ENCODE measurements around the gene ZNF680.
"Not testable (repeated sequence)": the region's sequence is repeated elsewhere in the genome, so short reads cannot be mapped to it uniquely, and the experiment has no call there.

The ZNF680 gene

DNA sequence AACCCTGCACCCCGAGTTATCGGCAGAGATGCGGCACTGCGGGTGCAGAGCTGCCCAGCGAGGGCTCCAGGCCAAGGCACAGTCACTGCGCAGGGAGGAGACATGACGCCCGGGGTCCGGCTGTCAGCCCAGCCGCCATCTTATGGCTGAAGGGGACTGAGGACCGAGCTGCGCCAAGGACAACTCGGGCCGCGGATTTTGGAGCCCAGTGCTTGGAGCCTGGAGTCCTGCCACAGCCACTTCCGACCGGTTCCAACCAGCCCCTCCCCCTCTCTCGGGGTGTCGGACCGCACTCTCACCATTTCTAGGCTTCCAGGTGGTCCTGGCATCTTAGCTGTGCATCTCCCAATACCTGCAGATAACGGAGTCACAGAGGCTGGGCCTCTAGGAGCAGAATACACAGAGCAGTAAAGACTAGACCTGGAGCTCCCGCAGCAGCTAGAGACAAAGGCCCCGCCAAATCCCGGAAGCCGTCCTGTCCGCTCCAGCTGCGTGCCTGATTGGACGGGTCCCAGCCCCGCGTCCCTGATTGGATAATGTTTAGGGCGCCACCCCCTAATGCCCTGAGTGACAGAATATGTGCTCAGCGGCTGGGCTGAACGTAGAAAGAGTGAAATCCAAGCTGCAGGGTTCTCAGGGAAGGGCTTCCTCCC lies at the start of gene ZNF680:
Gene ZNF680, minus strand, starts transcription at position 446 of the 653 bp plus-strand sequence. Its CDS starts 117 bp downstream, at position 329.
- DNase-seq (ENCODE audit: low read depth): peak; percentile 93

DNA sequence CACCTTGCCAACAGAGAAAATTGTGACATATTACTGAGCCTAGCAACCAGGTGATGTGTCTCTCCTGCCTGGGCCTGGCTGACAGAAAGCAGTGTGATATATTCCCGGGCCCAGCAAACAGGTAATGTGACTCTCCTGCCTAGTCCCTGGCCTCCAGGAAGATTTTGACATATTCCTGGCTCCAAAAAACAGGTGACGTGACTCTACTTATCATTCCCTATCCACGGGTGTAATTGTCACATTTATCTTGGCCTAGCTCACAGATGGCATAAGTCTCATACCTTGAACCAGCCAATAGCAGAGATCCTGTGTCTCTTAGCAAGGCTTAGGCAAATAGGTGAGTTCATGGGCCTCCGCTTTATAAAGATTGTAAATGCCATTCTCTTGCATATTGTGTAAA lies 49.6 kb upstream of the ZNF680 start:
- no peak for DNase-seq (ENCODE audit: low read depth)

GRCh38 chr7:64611717-64612116 lies 48.8 kb upstream of the ZNF680 start:
- DNase-seq (ENCODE audit: low read depth): no peak

DNA sequence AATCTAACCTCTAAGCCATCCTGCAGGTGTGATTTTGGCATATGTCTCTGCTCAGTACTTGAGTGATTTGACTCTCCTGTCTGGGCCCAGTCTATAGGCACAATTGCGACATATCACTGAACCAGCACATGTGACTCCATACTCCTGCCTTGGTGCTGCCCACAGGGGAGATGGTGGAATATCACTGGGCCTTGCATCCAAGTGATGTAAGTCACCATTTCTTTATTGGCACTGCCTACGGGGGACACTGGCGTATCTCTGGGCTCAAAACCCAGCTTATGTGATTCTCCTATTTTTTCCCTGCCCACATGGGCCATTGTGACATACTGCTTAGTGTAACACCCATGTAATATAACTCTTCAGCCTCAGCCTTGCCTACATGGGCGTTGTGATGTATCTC lies 48.1 kb upstream of the ZNF680 start:
- no peak for DNase-seq (ENCODE audit: low read depth)

GRCh38 chr7:64608116-64608910 lies 45.4 kb upstream of the ZNF680 start:
- DNase-seq (ENCODE audit: low read depth): no peak

DNA sequence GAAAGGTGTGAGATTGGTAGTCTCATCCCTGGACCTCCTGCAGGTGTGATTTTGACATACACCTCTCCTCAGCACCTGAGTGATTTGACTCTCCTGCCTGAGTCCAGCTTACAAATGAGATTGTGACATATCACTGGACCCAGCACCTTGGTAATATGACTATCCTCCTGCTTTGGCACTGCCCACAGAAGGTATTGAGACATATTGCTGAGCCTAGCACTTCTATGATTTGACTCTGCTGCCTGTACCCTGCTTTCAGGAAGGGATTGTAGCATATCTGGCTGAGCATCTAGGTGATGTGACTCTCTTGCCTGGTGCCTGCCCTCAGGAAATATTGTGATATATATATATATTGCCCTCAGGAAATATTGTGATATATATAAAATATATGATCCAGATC lies 43.5 kb upstream of the ZNF680 start:
- DNase-seq (ENCODE audit: low read depth): no peak

DNA sequence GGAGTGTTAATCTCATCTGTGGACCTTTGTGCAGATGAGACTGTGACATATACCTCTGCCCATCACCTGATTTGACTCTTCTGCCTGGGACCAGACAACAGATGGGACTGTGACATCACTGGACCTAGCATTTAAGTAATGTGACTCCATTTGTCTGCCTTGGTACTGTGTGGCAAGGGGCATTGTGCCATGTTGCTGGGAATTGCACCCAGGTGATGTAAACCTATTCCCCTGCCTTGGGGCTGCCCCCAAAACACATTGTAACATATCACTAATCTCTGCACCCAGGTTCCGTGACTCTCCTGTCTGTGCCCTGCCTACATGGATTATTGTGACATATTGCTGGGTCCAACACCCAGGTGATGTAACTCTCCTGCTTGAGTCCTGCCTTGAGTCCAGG lies 40.4 kb upstream of the ZNF680 start:
- DNase-seq (ENCODE audit: low read depth): no peak

DNA sequence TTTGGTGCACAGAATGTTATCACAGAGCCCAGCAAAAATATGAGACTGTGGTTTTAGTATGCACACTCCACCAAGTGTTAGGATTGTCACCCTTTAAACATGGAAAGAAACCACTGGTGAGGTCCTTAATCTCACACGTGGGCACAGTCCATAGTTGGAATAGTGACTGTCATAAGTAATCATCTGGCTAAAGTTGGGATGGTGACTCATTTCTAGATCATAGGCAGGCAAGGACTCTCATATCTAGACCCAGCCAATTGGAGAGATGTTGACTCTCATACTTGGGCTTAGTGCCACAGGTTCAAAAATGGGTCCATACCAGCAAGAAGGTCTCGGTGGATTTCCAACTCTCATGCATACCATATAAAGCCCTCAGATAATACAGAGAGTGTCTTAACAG lies 39.6 kb upstream of the ZNF680 start:
- no peak for DNase-seq (ENCODE audit: low read depth)

DNA sequence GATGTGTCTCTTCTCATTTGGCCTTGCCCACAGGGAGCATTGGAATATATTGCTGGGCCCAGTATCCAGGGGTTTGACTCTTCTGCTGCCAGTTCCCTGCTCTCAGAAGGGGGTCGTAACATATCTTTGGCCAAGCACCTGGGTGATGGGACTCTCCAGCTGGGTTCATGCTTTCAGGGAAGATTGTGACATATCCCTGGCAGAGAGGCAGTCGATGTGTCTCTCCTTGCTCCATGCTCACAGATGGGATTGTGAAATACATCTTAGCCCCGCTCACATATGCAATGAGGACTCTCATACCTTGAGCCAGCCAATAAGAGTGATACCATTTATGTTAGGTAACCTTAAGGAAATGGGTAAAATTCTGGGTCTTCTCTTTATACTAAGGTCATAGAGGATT lies 39.2 kb upstream of the ZNF680 start:
- no peak for DNase-seq (ENCODE audit: low read depth)

GRCh38 chr7:64599359-64599758 lies 36.5 kb upstream of the ZNF680 start:
- DNase-seq (ENCODE audit: low read depth): no peak

DNA sequence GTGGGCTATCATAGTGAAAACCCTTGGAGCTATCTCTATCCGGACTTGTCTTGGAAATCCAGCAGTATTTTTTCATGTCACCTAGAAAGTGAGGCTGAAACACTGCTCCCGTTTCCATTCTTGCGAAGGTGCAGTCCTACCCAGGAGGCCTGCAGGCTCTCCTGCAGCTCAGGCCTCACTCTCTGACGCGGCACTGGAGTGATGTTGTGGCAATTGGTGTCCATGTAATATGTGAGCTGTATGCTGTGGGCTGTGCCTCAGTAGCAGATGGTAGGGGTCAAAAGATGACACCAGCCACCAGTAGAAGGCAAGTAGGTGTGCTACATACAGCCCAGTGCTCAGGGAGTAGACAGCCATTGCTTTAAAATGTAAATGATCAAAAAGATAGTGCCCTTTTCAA lies 28.1 kb upstream of the ZNF680 start:
- no peak for DNase-seq (ENCODE audit: low read depth)

- no peak for DNase-seq (ENCODE audit: low read depth)
These were observed 19.3 kb upstream of the ZNF680 start for GRCh38 chr7:64581926-64582894.

DNA sequence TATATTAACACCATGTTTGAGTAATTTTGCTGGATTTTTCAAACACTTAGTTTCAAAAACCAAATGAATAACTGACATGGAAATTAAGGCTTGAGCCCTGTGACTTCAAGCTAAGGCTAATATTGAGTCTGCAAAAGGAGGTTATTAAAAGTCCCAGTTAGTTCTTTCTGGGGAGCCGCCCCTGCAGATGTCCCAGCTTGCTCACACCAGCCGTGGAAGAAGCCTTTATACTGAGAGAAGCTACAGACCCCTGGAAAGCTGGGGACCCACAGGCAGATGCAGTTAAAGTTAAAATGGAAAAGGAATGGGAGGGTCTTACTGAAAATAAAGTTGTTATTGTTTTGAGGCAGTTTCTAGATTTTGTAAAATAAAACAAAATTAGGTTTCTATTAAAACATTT lies 18.5 kb upstream of the ZNF680 start:
- DNase-seq (ENCODE audit: low read depth): no peak

DNA sequence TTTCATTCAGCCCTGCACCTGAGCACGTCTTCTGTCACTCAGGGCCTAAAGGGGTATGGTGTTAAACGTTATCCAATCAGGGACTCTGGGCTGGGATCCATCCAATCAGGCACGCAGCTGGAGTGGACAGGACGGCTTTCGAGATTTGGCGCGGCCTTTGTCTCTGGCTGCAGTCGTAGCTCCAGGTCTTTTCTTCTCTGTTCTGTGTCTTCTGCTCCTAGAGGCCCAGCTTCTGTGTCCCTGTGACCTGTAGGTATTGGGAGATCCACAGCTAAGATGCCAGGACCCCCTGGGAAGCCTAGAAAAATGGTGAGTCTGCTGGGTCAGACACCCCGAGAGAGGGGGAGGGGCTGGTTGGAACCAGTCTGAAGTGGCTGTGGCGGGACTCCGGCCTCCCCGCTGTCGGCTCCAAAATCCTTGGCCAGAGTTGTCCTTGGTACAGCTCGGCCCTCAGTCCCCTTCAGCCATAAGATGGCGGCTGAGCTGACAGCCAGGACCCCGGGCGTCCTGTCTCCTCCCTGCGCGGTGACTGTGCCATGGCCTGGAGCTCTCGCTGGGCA lies 11.7 kb upstream of the ZNF680 start:
- DNase-seq (ENCODE audit: low read depth): peak; percentile 21

GRCh38 chr7:64570284-64570605 lies 7.4 kb upstream of the ZNF680 start:
- not testable (repeated sequence) for DNase-seq (ENCODE audit: low read depth)

- DNase-seq (ENCODE audit: low read depth): not testable (repeated sequence)
These were observed 6.8 kb upstream of the ZNF680 start for GRCh38 chr7:64569372-64570283.

DNA sequence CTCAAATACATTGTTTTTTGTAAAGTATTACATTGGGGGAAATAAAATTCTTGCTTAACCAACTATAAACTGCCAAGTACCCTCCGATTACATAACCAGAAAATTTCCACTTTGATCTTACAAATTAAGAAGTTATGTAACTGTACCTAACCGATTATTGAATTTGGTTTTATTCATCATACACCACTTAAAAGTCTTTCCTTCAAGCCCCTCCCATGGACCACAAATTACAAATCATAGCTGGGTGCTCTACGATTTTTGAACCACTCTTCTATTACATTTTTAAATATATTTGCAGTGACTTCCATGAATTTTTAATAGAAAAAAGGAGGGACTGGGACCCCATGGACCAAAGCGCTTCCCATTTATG lies 630 bp downstream of the ZNF680 start:
- DNase-seq (ENCODE audit: low read depth): no peak

GRCh38 chr7:64559206-64559605 lies 3.7 kb downstream of the ZNF680 start:
- DNase-seq (ENCODE audit: low read depth): no peak

DNA sequence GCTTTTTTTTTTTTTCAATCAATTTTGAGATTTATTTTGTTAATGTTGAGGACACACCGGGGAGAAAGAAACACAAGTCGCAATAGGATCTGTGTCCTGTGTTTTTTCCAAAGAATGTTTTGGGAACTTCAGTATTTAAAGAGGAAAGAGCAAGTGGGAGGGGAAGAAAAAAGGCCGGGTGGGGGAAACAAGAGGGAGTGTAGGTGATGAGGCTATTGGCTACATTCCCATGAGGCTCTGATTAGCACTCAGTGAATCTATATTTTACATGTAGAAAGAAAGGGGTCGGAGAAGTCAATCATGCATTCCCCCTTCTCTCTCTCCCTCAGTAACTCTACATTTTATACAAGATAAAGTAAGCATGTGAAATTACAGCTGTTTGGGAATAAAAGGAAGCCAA lies 4.1 kb downstream of the ZNF680 start:
- DNase-seq (ENCODE audit: low read depth): no peak

GRCh38 chr7:64558323-64558705 lies 4.6 kb downstream of the ZNF680 start:
- no peak for DNase-seq (ENCODE audit: low read depth)

DNA sequence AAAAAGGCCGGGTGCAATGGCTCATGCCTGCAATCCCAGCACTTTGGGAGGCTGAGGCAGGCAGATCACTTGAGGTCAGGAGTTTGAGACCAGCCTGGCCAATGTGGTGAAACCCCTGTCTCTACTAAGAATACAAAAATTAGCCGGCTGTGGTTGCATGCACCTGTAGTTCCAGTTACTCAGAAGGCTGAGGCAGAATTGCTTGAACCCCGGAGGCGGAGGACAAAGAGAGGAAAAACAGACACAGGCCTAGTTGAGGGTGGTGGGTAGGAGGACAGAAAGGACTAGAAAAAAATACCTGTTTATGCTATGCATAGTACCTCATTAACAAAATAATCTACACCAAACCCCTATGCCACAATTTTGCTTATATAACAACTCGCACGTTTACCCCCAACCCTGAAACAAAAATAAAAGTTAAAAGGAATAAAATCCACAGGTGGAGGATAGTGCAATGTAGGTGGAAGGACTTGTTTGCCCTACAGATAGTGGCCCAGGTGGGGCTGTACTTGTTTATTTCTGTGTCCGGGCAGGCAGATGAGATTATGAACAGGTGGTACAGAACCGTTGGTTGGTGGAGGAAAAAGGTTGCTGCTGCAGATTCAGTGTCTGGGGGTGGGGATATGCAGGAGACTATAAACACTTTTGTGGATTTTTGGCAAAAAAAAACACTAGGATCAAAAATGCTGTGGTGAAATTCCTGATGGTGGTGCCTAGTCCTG lies 5.1 kb downstream of the ZNF680 start:
- no peak for DNase-seq (ENCODE audit: low read depth)

Measured in stromal cell of bone marrow (primary cell).